RWPE1 (cell line): ENCODE data around the gene MUTYH.

ENCODE experiments used
- CTCF ChIA-PET: fragments of 350-600 bp; sonication (Branson Sonifier 250); formaldehyde crosslinking; extraction: SDS; loops from one replicate; lab custom pipeline; 2021; lab: Yijun Ruan, JAX
- POLR2A ChIA-PET: fragments of 400-600 bp; formaldehyde crosslinking; extraction: SDS; loops from one replicate; lab custom pipeline; 2020; ENCODE audit warnings: antibody characterized with exemption; ENCODE audit not compliant: low non-redundant PET; lab: Yijun Ruan, JAX
- DNase-seq: peaks from one replicate; pipeline ENCODE4 v3.0.0; 2012; ENCODE audit warnings: low spot score
- H3K27ac ChIP-seq: fragments of 450-650 bp; 2 replicates; pipeline ENCODE4 v1.5.1; 2017
- CTCF ChIP-seq: fragments of 450-650 bp; conservative IDR thresholded peaks from 2 replicates; pipeline ENCODE4 v1.5.1; 2017; ENCODE audit warnings: low read depth, mild to moderate bottlenecking

Gene MUTYH

GRCh38 chr1:45380125-45380524, 39.9 kb upstream of the MUTYH start:
- DNase-seq: no peak
- H3K27ac ChIP-seq: no peak overlapping the region
- ChIA-PET POLR2A (no interaction called here), CTCF (no interaction called here)
- no peak for TF ChIP-seq CTCF

GRCh38 chr1:45379524-45379923, 39.3 kb upstream of the MUTYH start:
- CTCF ChIA-PET: no interaction called here
- POLR2A ChIA-PET: no interaction called here
- no peak for TF ChIP-seq CTCF
- H3K27ac ChIP-seq: no peak overlapping the region
- no peak for DNase-seq

GRCh38 chr1:45378184-45378583, 37.9 kb upstream of the MUTYH start:
- no peak overlapping the region for H3K27ac ChIP-seq
- DNase-seq: no peak
- TF ChIP-seq CTCF: no peak
- POLR2A ChIA-PET: no interaction called here
- CTCF ChIA-PET: no interaction called here

- no peak for DNase-seq
- no peak overlapping the region for H3K27ac ChIP-seq
- no peak for TF ChIP-seq CTCF
- CTCF ChIA-PET: no interaction called here
- POLR2A ChIA-PET: no interaction called here
These were observed 35.2 kb upstream of the MUTYH start for GRCh38 chr1:45375104-45376090.

GRCh38 chr1:45373573-45373972, 33.3 kb upstream of the MUTYH start:
- no peak overlapping the region for H3K27ac ChIP-seq
- ChIA-PET POLR2A (interaction anchor here (0.5 kb wide), 1 partner anchor 110 kb away, joined by 6 read pairs; no protein-coding TSS in a partner anchor), CTCF (no interaction called here)
- no peak for DNase-seq
- TF ChIP-seq CTCF: no peak

GRCh38 chr1:45370575-45370974, 30.3 kb upstream of the MUTYH start:
- CTCF ChIA-PET: interaction anchor here (0.6 kb wide), 1 partner anchor 374 kb away, joined by 3 read pairs; no protein-coding TSS in a partner anchor
- DNase-seq: no peak
- no peak overlapping the region for H3K27ac ChIP-seq
- POLR2A ChIA-PET: no interaction called here
- TF ChIP-seq CTCF: no peak
